Measurements from ENCODE around the gene LOXHD1. TPM values are rescaled to one million over a fixed set of nuclear protein-coding genes. Genes with fewer than 3 reads are reported as not detected.

LOXHD1 gene
- total RNA-seq, 4 donors from 2014 or later, result 0.16 TPM; not detected in 3

- intact Hi-C loops (cut with DNase I; ENCODE audit: low total_unique reads) (no loop called here), in situ Hi-C loops (cut with MboI; ENCODE audit: low pct_ligation_motif_present in 1 of 4, low pct_unique_long_range_greater_than_20kb in 1 of 4, low sequenced_read_pairs in 3 of 4) (no loop called here)
- no peak for DNase-seq
- Histone ChIP-seq H3K27me3 (no peaks in the 10 kb centered on the region), H3K36me3 (no peaks in the 10 kb centered on the region), H3K4me1 (no peaks in the 10 kb centered on the region), H3K4me3 (no peak overlapping the region), H3K27ac (no peak overlapping the region), H3K9me3 (no peaks in the 10 kb centered on the region)
- WGBS, 2 donors (ENCODE audit: low coverage in 1 of 2), result 33 to 58% methylated on average over 2 to 3 of the region's 3 CpGs
- TF ChIP-seq POLR2A (IDR thresholded peaks at IDR 0.05) (no peak), EP300 (IDR thresholded peaks at IDR 0.05; ENCODE audit: low read depth) (no peak), POLR2AphosphoS5 (IDR thresholded peaks at IDR 0.05) (no peak), CTCF (IDR thresholded peaks at IDR 0.05) (no peak)
These were observed 228.7 kb downstream of the LOXHD1 start for GRCh38 chr18:46428368-46428767.

- no peak overlapping the region for H3K4me3 ChIP-seq
- DNase-seq, result no peak
- H3K36me3 ChIP-seq, result no peaks in the 10 kb centered on the region
- no peaks in the 10 kb centered on the region for H3K9me3 ChIP-seq
- in situ Hi-C loops (cut with MboI; ENCODE audit: low pct_ligation_motif_present in 1 of 4, low pct_unique_long_range_greater_than_20kb in 1 of 4, low sequenced_read_pairs in 3 of 4) (no loop called here), intact Hi-C loops (cut with DNase I; ENCODE audit: low total_unique reads) (no loop called here)
- 91 to 92% methylated on average over 2 to 16 of the region's 16 CpGs for WGBS, 2 donors (ENCODE audit: low coverage in 1 of 2)
- no peaks in the 10 kb centered on the region for H3K27me3 ChIP-seq
- H3K4me1 ChIP-seq, result peaks cover 0 to 4% (median 0%) of the 10 kb centered on the region in 4 donors
- TF ChIP-seq CTCF (IDR thresholded peaks at IDR 0.05) (no peak), POLR2AphosphoS5 (IDR thresholded peaks at IDR 0.05) (no peak), EP300 (IDR thresholded peaks at IDR 0.05; ENCODE audit: low read depth) (no peak), POLR2A (IDR thresholded peaks at IDR 0.05) (no peak)
- no peak overlapping the region for H3K27ac ChIP-seq
These were observed 229.6 kb downstream of the LOXHD1 start for GRCh38 chr18:46427216-46427995.

Other genes starting within 250 kb of the LOXHD1 start
- gene ST8SIA5, start 99.8 kb upstream of the LOXHD1 start, total RNA-seq, result under 1 TPM in 1 of 4 donors, not detected in 3; 0.41 TPM